Ishikawa (cell line): Measurements from ENCODE around the gene NCKAP5L.

ENCODE experiments used
- CEBPB ChIP-seq: IDR thresholded peaks from 2 replicates; pipeline ENCODE4 v1.6.1; 2012
- CREB1 ChIP-seq: IDR thresholded peaks from 2 replicates; pipeline ENCODE4 v1.6.1; 2012; ENCODE audit warnings: low read depth
- EGR1 ChIP-seq: IDR thresholded peaks from 2 replicates; pipeline ENCODE4 v1.6.1; 2012
- EP300 ChIP-seq: IDR thresholded peaks from 2 replicates; pipeline ENCODE4 v1.6.1; 2012; ENCODE audit warnings: borderline replicate concordance
- FOXM1 ChIP-seq: IDR thresholded peaks from 2 replicates; pipeline ENCODE4 v1.6.1; 2012; ENCODE audit warnings: low read depth, borderline replicate concordance
- NFIC ChIP-seq: IDR thresholded peaks from 2 replicates; pipeline ENCODE4 v1.6.1; 2012
- RAD21 ChIP-seq: IDR thresholded peaks from 2 replicates; pipeline ENCODE4 v1.6.1; 2012; ENCODE audit warnings: low read depth
- TAF1 ChIP-seq: IDR thresholded peaks from 2 replicates; pipeline ENCODE4 v1.6.1; 2012; ENCODE audit warnings: low read depth, mild to moderate bottlenecking
- TCF12 ChIP-seq: IDR thresholded peaks from 2 replicates; pipeline ENCODE4 v1.6.1; 2012; ENCODE audit warnings: low read depth
- TEAD4 ChIP-seq: IDR thresholded peaks from 2 replicates; pipeline ENCODE4 v1.6.1; 2012
- YY1 ChIP-seq: IDR thresholded peaks from 2 replicates; pipeline ENCODE4 v1.6.1; 2012; ENCODE audit warnings: low read depth
- ZBTB7A ChIP-seq: IDR thresholded peaks from 2 replicates; pipeline ENCODE4 v1.6.1; 2012; ENCODE audit warnings: low read depth
- TF ChIP-seq, protein P1 (sequence below): IDR thresholded peaks from 2 replicates; pipeline ENCODE4 v1.6.1; 2012
- TF ChIP-seq, protein P2 (sequence below): IDR thresholded peaks from 2 replicates; pipeline ENCODE4 v1.6.1; 2012; ENCODE audit warnings: low read depth, mild to moderate bottlenecking
- TF ChIP-seq, protein P3 (sequence below): IDR thresholded peaks from 2 replicates; pipeline ENCODE4 v1.6.1; 2012

The NCKAP5L gene

DNA sequence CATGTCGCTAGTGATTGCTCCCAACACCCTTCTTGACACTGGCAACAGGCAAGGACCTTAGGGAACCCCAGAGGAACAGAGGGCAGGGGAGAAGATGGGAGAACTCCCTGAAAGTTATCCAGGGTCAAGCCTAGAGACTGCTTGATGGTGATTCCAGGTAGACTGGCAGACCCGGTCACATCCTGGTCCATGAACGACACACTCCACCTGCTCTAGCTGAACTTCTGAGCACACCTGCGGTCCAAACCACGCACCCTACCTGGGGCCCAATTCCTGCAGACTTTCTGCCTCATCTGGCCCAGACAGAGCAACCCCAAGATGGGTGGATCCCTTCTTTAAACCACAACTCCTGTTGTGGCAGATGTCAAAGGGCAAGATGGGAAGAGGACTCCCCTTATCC lies 34.2 kb downstream of the NCKAP5L start:
- TF ChIP-seq TCF12 (no peak), CREB1 (no peak), FOXM1 (no peak), TEAD4 (no peak), NFIC (no peak), EP300 (no peak), TAF1 (no peak), CEBPB (no peak), EGR1 (no peak), ZBTB7A (no peak), YY1 (no peak), RAD21 (no peak)
- TF ChIP-seq, protein P1, sequence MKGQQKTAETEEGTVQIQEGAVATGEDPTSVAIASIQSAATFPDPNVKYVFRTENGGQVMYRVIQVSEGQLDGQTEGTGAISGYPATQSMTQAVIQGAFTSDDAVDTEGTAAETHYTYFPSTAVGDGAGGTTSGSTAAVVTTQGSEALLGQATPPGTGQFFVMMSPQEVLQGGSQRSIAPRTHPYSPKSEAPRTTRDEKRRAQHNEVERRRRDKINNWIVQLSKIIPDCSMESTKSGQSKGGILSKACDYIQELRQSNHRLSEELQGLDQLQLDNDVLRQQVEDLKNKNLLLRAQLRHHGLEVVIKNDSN = no peak
- TF ChIP-seq, protein P2, sequence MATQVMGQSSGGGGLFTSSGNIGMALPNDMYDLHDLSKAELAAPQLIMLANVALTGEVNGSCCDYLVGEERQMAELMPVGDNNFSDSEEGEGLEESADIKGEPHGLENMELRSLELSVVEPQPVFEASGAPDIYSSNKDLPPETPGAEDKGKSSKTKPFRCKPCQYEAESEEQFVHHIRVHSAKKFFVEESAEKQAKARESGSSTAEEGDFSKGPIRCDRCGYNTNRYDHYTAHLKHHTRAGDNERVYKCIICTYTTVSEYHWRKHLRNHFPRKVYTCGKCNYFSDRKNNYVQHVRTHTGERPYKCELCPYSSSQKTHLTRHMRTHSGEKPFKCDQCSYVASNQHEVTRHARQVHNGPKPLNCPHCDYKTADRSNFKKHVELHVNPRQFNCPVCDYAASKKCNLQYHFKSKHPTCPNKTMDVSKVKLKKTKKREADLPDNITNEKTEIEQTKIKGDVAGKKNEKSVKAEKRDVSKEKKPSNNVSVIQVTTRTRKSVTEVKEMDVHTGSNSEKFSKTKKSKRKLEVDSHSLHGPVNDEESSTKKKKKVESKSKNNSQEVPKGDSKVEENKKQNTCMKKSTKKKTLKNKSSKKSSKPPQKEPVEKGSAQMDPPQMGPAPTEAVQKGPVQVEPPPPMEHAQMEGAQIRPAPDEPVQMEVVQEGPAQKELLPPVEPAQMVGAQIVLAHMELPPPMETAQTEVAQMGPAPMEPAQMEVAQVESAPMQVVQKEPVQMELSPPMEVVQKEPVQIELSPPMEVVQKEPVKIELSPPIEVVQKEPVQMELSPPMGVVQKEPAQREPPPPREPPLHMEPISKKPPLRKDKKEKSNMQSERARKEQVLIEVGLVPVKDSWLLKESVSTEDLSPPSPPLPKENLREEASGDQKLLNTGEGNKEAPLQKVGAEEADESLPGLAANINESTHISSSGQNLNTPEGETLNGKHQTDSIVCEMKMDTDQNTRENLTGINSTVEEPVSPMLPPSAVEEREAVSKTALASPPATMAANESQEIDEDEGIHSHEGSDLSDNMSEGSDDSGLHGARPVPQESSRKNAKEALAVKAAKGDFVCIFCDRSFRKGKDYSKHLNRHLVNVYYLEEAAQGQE = no peak
- TF ChIP-seq, protein P3, sequence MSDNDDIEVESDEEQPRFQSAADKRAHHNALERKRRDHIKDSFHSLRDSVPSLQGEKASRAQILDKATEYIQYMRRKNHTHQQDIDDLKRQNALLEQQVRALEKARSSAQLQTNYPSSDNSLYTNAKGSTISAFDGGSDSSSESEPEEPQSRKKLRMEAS = no peak

DNA sequence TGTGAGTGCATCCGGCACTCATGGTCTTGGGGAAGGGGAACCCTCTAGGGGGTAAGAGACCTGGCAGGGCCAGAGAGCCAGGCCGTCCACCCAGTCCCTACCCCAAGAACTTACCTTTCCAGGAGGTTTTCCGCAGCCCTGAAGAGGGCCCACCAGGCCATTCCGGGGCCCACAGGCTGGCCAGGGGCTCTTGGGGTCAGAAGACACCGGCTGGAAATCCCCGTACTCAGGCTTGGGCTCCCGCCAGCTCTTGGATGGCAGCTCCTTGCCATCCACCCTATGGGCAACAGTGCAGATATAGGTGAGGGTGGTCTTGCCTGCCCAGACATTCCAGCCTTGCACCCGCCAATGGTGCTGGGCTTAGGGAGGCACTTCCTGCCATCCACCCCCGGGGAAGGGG lies 34.6 kb downstream of the NCKAP5L start:
- TF ChIP-seq ZBTB7A (no peak), FOXM1 (no peak), YY1 (no peak), EGR1 (no peak), CEBPB (no peak), CREB1 (no peak), NFIC (no peak), TCF12 (no peak), EP300 (no peak), TEAD4 (no peak), RAD21 (no peak)
- TF ChIP-seq, protein P2 = no peak
- TF ChIP-seq, protein P1 = no peak
- TF ChIP-seq, protein P3 = no peak

DNA sequence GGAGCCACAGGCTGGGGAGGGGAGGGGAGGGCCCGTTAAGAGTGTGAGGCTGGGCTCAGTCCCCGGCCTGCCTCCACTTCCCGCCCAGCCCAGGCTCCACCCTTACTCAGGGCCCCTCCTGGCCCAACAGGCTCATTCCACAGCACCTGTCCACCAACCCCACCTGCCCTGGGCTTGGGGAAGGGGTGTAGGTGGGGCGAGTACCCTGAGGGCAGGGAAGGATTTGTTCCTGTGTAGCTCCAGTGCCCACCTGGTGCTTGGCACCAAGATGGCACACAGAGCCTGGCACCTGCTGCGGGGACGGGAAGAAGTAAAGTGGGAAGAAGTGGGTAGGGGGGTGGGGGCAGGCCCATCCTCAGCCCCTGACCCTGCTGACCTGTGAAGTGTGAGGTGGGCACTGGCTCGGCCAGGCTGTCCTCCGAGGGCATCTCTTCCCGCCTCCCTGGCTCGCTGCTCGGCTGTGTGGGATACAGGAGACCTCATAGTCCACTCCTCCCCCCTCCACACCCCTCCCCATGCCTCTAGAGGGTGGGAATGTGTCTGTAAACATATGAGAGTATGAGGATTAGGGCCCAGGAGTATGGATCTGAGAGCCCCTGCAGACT lies 35.1 kb downstream of the NCKAP5L start:
- TF ChIP-seq RAD21 = no peak
- no peak for TF ChIP-seq EP300
- no peak for TF ChIP-seq FOXM1
- TF ChIP-seq, protein P3 = no peak
- no peak for TF ChIP-seq TCF12
- TF ChIP-seq NFIC = no peak
- no peak for TF ChIP-seq ZBTB7A
- TF ChIP-seq EGR1 = no peak
- no peak for TF ChIP-seq YY1
- TF ChIP-seq CREB1 = no peak
- TF ChIP-seq TEAD4 = no peak
- no peak for TF ChIP-seq CEBPB
- TF ChIP-seq, protein P2 = no peak
- no peak for TF ChIP-seq TAF1
